Activated naive CD8-positive, alpha-beta T cell (primary cell): ENCODE data around the gene STXBP4.

Source experiments
- H3K27ac Mint-ChIP-seq: one replicate; pipeline ENCODE4 v1.8.0; 2021; ENCODE audit warnings: mixed read lengths
- H3K27me3 Mint-ChIP-seq: one replicate; pipeline ENCODE4 v1.8.0; 2021; ENCODE audit warnings: mixed read lengths
- H3K36me3 Mint-ChIP-seq: one replicate; pipeline ENCODE4 v1.8.0; 2021; ENCODE audit warnings: mixed read lengths
- H3K4me1 Mint-ChIP-seq: one replicate; pipeline ENCODE4 v1.8.0; 2021; ENCODE audit warnings: low read depth, mixed read lengths
- H3K4me3 Mint-ChIP-seq: one replicate; pipeline ENCODE4 v1.8.0; 2021; ENCODE audit warnings: mild to moderate bottlenecking, mixed read lengths
- H3K9me3 Mint-ChIP-seq: one replicate; pipeline ENCODE4 v1.8.0; 2021; ENCODE audit warnings: low read depth, mixed read lengths

STXBP4 gene

DNA sequence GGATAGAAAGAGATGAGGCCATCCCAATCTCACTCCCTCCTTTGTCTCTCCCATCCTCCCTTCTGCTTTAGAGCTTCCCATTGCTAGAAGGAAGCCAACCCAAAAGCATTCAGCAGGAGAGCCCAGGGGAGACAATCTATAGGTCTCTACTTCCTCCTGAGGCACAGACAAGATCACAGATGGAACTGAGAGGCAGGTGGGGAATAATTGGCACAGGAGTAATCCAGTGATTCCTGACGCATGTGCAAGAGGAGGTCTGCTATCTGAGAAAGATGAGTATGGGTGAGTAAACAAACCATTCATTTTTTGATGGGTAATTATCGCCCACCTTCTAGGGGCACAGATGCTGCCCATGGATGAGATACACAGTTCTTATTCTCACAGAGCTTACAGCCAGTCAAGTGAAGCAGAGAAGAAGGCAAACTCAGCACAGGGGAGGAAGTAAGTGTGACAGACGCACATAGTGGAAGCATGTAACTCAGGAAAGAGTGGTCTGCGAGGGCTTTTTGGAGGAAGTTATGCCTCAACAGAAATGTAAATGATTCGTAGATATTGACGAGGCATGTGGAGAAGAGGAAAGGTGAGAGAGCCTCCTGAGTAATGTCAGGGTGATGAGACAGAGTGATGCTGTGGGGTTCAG, 207.3 kb downstream of the STXBP4 start:
- Mint-ChIP-seq H3K36me3 (peaks cover 31% of the 10 kb centered on the region), H3K4me3 (no peak overlapping the region), H3K9me3 (peaks cover 14% of the 10 kb centered on the region), H3K4me1 (no peaks in the 10 kb centered on the region), H3K27me3 (no peaks in the 10 kb centered on the region), H3K27ac (no peak overlapping the region)

DNA sequence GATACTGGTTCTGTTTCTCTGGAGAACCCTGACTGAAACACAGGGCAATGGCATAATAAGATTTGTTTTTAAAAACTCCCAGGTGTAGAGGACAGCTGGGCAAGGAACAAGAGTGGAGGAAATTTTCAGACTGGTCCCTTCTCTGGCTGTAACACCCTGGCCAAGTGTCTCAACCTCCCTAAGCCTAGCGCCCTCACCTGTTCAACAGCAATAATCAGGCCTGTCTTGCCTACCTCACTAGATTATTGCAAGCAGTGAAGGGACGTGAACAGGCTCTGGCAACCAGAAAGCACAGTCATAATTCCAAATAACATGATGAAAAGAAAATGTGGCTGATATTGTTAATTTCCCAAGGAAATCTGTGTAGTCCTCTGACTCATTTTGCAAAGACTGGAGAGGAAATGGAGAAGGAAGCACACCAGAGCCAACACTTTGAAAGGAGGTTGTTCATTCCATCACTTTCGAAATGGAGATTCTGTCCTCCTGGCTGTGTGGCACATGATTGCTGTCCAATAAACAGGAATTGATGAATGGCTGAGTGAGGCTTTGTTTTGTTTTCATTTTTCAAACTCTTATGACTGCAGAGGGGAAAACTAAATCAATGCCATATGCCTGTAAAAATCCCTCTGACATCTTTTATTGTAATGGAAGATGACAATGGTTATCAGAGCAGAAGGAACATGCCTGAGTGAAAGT, 208.7 kb downstream of the STXBP4 start:
- Mint-ChIP-seq H3K4me3 (no peak overlapping the region), H3K36me3 (peaks cover 38% of the 10 kb centered on the region), H3K9me3 (peaks cover 18% of the 10 kb centered on the region), H3K27ac (no peak overlapping the region), H3K4me1 (no peaks in the 10 kb centered on the region), H3K27me3 (no peaks in the 10 kb centered on the region)

DNA sequence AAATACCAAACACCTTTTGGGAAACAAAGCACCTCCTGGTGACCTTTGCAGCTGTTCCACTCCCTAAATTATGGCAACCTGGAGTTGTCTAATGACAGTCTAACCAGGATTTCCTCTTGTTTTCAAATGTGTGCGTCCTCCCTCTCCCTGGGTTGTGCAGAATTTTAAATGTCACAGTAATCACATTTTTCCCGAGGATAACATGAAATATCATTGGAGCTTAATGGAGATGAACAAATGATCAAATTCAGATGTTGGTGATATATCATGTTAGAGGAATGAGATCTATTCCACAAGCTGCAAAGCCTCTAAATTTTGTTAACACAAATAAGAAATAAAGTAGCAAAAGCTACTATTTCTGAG, 209.3 kb downstream of the STXBP4 start:
- Mint-ChIP-seq H3K4me1 (no peaks in the 10 kb centered on the region), H3K27ac (no peak overlapping the region), H3K9me3 (peaks cover 22% of the 10 kb centered on the region), H3K27me3 (no peaks in the 10 kb centered on the region), H3K4me3 (no peak overlapping the region), H3K36me3 (peaks cover 41% of the 10 kb centered on the region)

DNA sequence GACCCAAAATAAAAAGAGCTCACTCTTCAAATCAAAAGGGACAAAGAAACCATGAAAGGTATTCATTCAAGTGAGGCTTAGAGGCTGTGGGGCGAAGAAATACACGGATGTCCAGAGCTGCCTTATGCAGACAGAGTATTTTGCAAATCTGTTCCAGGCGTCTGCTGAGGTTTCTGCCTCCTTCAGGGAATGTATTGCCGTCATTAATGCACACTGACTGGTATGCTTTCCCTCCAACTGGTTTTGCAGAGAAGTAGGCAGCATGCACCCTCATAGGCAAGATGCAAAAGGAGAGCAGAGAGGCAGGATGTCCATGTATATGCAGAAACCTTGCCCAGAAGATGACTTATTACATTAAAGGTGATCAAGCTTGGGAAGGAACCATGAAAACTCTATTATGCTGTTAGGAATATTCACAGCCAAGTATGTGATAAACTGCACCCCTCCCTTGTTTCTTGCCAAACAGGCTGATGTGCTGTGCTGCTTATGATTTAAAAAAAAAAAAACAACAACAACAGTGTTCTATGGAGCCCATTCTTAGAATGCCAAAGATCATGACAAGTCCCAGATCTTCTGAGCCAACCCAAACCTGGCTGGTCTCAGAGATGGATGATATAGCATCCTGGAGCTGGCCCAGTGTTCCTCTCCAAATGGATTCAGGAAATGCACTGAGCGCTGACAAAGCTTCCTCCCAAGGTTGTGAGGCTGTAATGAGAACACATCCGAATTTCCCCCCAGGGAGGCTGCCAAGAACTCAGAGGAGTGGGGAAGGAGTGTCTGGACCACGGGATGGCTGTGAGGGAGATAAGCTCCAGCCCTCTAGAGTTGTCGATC, 218.6 kb downstream of the STXBP4 start:
- H3K27ac Mint-ChIP-seq = no peak overlapping the region
- no peaks in the 10 kb centered on the region for H3K27me3 Mint-ChIP-seq
- H3K4me1 Mint-ChIP-seq = no peaks in the 10 kb centered on the region
- peaks cover 5% of the 10 kb centered on the region for H3K36me3 Mint-ChIP-seq
- H3K9me3 Mint-ChIP-seq = peaks cover 6% of the 10 kb centered on the region
- no peak overlapping the region for H3K4me3 Mint-ChIP-seq

DNA sequence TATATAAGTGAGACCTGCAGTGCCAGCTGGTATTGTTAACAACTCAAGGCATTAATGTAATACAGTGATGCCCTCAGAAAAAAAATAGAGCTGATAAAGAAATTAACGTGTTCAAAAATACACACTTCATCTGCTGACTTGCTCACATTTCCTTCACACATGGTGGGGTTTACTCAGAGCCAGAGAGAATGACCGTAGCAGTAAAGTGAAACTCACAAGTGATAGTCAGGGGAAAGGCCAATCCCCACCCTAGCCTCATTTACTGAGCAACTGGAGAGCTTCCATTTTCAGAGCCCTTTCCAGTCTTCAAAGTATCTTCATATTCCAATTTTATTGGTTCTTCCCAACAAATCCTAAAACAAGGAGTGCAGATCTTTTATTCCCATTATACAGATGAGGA, 222.2 kb downstream of the STXBP4 start:
- no peaks in the 10 kb centered on the region for H3K9me3 Mint-ChIP-seq
- no peak overlapping the region for H3K4me3 Mint-ChIP-seq
- H3K36me3 Mint-ChIP-seq = no peaks in the 10 kb centered on the region
- peaks cover 2% of the 10 kb centered on the region for H3K27me3 Mint-ChIP-seq
- no peak overlapping the region for H3K27ac Mint-ChIP-seq
- H3K4me1 Mint-ChIP-seq = no peaks in the 10 kb centered on the region

DNA sequence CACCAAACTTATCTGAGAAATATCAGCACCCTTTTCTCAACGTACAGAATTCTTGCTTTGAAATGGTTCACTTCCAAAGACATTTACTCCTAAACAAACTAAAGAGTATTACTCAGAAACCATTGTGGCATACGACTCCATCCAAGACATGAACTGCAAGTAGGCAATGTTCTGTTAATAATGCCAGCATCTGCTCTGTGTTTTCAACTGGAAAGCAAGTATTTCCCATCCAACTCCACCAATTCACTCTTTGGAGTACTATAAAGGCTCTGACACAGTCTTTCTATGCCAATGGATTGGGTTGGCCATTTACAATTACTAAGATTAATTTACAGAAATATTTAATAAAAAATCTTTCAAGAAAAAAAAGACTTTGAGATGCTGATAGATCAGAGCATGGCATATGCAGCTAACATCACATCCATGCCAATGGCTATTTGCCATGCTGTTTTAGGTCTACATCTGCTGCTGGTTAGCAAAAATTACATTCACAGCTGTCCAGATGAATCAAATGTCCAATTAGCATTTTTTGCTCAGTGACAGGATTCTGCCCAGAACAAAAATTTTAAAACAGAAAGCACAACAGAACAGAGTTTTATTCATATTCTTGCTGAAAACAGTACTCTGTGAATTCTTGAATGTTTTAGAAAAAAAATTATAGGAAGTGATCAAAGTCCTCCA, 230.3 kb downstream of the STXBP4 start:
- Mint-ChIP-seq H3K9me3 (no peaks in the 10 kb centered on the region), H3K4me3 (no peak overlapping the region), H3K36me3 (peaks cover 3% of the 10 kb centered on the region), H3K27ac (no peak overlapping the region), H3K4me1 (no peaks in the 10 kb centered on the region), H3K27me3 (peaks cover 9% of the 10 kb centered on the region)

DNA sequence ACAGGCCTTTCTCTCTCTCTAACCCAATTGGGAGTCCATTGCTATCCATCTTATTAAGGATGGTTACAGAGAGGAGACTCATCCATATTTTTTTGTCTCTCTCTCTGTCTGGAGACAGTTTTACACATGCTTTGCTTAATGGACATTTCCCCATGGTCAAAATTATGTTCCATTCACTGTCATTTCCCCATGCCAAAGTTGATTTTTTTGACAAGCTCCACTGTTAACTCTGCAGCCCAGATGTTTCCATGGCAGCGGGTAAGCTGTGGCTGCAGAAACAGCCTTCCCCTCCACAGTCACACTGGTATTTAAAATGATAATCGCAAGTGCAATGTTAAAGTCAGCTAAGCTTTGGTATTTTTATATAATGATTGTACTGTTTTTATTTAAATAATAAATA, 232.3 kb downstream of the STXBP4 start:
- H3K27ac Mint-ChIP-seq = no peak overlapping the region
- H3K27me3 Mint-ChIP-seq = peaks cover 9% of the 10 kb centered on the region
- no peaks in the 10 kb centered on the region for H3K4me1 Mint-ChIP-seq
- peaks cover 3% of the 10 kb centered on the region for H3K36me3 Mint-ChIP-seq
- H3K9me3 Mint-ChIP-seq = peaks cover 6% of the 10 kb centered on the region
- H3K4me3 Mint-ChIP-seq = no peak overlapping the region

DNA sequence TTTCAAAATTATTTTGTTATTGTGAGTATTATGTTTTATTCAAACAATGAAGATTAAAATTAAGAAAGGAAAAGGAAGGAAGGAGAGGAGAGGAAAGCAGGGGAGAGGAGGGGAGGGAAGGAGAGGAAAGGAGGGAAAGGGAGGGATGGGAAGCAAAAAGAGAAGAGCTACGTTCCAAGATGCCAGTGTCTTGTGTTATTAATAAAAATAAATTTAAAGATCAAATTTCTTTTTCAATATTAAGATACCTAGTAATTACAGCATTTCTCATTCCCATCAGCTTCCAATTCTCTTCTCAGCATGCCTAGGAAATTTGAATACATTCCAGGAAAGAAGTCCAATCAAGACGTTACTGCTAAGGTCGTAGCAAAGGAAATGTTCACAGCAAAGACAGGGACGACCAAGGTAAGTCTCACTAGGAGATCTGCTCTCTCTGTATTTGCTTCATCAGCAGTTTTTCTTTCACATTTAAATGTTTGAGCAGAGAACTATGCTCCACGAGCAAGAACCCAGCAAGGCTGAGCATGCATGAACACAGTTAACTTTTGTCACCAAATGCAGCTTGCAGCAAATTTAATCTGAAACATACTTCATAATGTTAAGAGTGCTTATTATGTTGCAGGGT, 232.9 kb downstream of the STXBP4 start:
- Mint-ChIP-seq H3K27me3 (peaks cover 7% of the 10 kb centered on the region), H3K27ac (no peak overlapping the region), H3K4me3 (no peak overlapping the region), H3K36me3 (peaks cover 3% of the 10 kb centered on the region), H3K9me3 (peaks cover 6% of the 10 kb centered on the region), H3K4me1 (no peaks in the 10 kb centered on the region)

DNA sequence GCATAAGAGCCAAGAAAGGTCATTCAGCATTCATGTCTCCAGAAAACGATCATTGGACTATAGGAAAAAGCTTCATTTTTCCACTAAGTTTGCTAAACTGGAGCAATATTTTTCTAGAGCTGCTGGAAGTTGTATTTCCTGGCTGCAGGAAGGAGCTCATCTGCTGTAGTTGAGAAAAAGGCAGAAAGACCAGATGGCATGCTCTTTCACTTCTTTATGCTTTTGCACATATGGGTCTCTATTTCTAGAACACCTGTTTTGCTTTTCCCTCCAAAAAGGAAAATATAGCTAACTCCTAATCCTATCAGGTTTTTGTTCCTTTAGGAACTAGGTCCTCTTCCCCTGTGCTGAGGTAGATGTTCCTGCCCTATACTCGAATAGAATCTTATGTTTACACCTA, 234.3 kb downstream of the STXBP4 start:
- peaks cover 6% of the 10 kb centered on the region for H3K9me3 Mint-ChIP-seq
- no peak overlapping the region for H3K27ac Mint-ChIP-seq
- H3K27me3 Mint-ChIP-seq = peaks cover 5% of the 10 kb centered on the region
- H3K4me1 Mint-ChIP-seq = no peaks in the 10 kb centered on the region
- H3K4me3 Mint-ChIP-seq = no peak overlapping the region
- H3K36me3 Mint-ChIP-seq = peaks cover 3% of the 10 kb centered on the region

DNA sequence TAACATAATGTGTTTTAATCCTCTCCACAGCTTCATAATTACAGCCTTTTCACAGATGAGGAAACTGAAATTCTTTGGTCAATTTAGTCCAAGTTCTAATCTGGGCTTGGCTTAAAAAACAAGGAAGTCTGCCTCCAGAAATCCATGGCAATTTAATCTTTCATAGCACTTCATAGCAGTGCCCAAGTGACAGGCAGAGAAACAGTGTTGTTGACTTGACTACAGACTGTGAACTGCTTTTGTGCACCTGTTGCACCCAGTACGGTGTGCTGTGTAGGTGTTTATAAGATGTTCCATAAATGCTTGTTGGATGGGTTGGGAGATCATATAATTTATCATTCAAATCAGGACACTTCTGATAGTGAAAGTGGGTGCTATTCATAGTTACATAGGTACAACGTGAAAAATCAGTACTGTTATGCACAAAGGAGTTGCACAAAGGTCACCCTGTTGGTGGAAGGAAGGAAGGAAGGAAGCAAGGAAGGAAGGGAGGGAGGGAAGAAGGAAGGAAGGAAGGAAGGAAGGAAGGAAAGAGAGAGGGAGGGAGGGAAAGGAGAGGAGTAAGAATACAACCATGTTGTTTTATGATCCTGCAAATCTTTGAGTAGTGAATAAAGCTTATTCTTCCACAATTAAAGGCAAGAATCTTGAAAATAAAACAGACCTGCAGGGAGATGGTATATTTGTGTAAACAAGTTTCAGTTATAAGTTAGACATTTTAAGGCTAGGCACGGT, 239.7 kb downstream of the STXBP4 start:
- peaks cover under 1% of the 10 kb centered on the region for H3K36me3 Mint-ChIP-seq
- no peak overlapping the region for H3K27ac Mint-ChIP-seq
- H3K9me3 Mint-ChIP-seq = peaks cover 6% of the 10 kb centered on the region
- peaks cover under 1% of the 10 kb centered on the region for H3K27me3 Mint-ChIP-seq
- no peak overlapping the region for H3K4me3 Mint-ChIP-seq
- no peaks in the 10 kb centered on the region for H3K4me1 Mint-ChIP-seq

DNA sequence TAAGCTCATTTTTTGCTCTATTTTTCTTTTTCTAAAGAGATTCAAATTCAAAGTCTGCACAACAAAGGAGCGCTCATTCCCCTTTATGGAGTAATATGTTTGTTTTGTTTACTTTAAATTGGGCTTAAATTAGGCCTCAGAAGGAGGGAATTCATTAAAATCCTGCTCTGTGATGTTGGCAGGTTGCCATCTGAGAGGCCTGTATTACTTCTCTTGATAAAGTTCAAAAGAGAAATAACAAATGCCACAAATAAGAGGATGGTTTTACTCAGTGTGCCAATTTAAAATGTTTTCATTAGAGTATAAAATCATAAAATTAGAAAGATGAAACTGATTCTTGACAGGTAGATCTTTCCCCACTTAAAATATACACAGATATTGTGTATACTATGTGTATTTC, 241.7 kb downstream of the STXBP4 start:
- H3K9me3 Mint-ChIP-seq = no peaks in the 10 kb centered on the region
- H3K36me3 Mint-ChIP-seq = no peaks in the 10 kb centered on the region
- no peaks in the 10 kb centered on the region for H3K4me1 Mint-ChIP-seq
- H3K27me3 Mint-ChIP-seq = no peaks in the 10 kb centered on the region
- no peak overlapping the region for H3K4me3 Mint-ChIP-seq
- no peak overlapping the region for H3K27ac Mint-ChIP-seq

DNA sequence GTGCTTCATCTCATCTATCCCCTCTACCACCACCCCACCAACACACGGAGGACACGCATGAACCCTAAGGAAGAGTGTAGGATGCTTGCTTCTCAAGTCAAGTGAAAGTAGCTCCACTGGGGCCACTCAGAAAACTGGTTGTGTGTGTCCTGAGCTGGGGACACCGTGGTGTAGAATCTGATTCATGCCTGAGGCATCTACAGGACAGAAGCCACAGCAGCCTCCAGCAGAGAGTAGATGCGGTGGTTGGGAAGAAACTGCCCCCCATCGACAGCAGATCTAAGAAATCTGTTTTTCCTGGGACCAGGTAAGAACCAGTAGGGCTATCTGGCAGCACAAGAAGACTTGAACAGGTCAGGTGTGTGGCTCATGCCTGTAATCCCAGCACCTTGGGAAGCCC, 244.3 kb downstream of the STXBP4 start:
- Mint-ChIP-seq H3K4me1 (no peaks in the 10 kb centered on the region), H3K4me3 (no peak overlapping the region), H3K9me3 (no peaks in the 10 kb centered on the region), H3K27ac (no peak overlapping the region), H3K36me3 (no peaks in the 10 kb centered on the region), H3K27me3 (peaks cover 2% of the 10 kb centered on the region)

DNA sequence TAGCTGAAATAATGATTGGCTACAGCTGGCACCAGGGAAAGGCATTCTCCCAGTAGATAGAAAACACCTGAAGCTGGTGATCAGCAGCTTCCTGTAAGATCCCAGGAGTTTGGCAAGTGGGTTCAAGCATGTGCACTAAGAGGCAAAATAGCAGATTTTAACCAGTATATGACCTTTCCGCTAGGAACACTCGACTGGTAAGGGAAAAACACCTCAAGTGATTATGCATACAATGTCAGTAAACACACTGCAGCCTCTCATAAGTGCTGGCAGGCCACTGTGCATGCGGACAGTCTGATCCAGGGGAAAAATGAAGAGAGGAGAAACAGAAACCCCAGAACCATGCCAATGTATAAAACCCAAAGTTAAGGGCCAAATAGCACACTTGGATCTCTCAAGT, 247.1 kb downstream of the STXBP4 start:
- Mint-ChIP-seq H3K27ac (no peak overlapping the region), H3K4me1 (no peaks in the 10 kb centered on the region), H3K27me3 (peaks cover 2% of the 10 kb centered on the region), H3K4me3 (no peak overlapping the region), H3K36me3 (no peaks in the 10 kb centered on the region), H3K9me3 (no peaks in the 10 kb centered on the region)

DNA sequence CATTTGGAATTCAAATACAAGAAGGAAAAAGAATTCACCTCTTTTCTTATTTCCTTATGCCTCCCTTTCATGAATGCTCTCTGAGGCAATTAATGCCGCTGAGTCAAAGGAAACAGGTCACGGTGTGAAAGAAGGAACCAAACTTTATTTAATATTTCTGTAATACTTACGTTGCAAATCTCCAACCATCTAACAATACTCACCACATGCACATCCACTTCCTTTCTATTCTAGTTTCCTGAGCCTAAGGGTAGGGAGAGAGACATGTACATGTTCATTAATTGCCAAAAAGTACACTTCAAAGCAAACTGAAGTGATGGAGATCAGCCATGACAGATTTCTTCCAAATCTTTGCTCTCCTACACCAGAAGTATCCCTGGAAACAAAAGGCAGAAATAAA, 248.3 kb downstream of the STXBP4 start:
- Mint-ChIP-seq H3K9me3 (no peaks in the 10 kb centered on the region), H3K4me3 (no peak overlapping the region), H3K27ac (no peak overlapping the region), H3K27me3 (peaks cover 2% of the 10 kb centered on the region), H3K36me3 (no peaks in the 10 kb centered on the region), H3K4me1 (no peaks in the 10 kb centered on the region)
